OCI-LY1 (cell line): ENCODE results near the gene APOF.
"Not testable (repeated sequence)": the region's sequence is repeated elsewhere in the genome, so short reads cannot be mapped to it uniquely, and the experiment has no call there.

Experiments used
- H2AFZ ChIP-seq: fragments of 200-600 bp; sonication (generic), shearing (Covaris generic); 2 replicates; pipeline ENCODE4 v1.6.0; 2014; ENCODE audit warnings: antibody characterized with exemption, mild to moderate bottlenecking, low read length
- H3F3A ChIP-seq: fragments of 200-600 bp; sonication (generic), shearing (Covaris generic); 2 replicates; pipeline ENCODE4 v1.6.0; 2014; ENCODE audit warnings: mild to moderate bottlenecking, antibody characterized with exemption, low read length, moderate library complexity; ENCODE audit not compliant: insufficient read depth
- H3K27ac ChIP-seq: fragments of 200-600 bp; sonication (generic); 2 replicates; pipeline ENCODE4 v1.5.1; 2014; ENCODE audit warnings: low read length, mixed run types, mild to moderate bottlenecking, low read depth; ENCODE audit not compliant: poor library complexity, severe bottlenecking
- H3K27me3 ChIP-seq: fragments of 200-600 bp; sonication (generic); 2 replicates; pipeline ENCODE4 v1.6.0; 2014; ENCODE audit warnings: antibody characterized with exemption, mild to moderate bottlenecking, low read length, moderate library complexity; ENCODE audit not compliant: insufficient read depth
- H3K36me3 ChIP-seq: fragments of 200-600 bp; sonication (generic); 2 replicates; pipeline ENCODE4 v1.6.1; 2014; ENCODE audit warnings: mild to moderate bottlenecking, antibody characterized with exemption, low read length, moderate library complexity, mixed read lengths; ENCODE audit not compliant: insufficient read depth
- H3K4me1 ChIP-seq: fragments of 200-600 bp; sonication (generic); 2 replicates; pipeline ENCODE4 v1.5.1; 2014; ENCODE audit warnings: mild to moderate bottlenecking, low read length, moderate library complexity; ENCODE audit not compliant: insufficient read depth, severe bottlenecking
- H3K4me2 ChIP-seq: fragments of 200-600 bp; sonication (generic), shearing (Covaris generic); 2 replicates; pipeline ENCODE4 v1.6.1; 2014; ENCODE audit warnings: low read length
- H3K4me3 ChIP-seq: fragments of 200-600 bp; sonication (generic); 2 replicates; pipeline ENCODE4 v1.5.1; 2014; ENCODE audit warnings: low read length, low read depth, mild to moderate bottlenecking, mixed read lengths; ENCODE audit not compliant: poor library complexity, severe bottlenecking
- H3K79me2 ChIP-seq: fragments of 200-600 bp; shearing (Covaris generic); 2 replicates; pipeline ENCODE4 v1.6.1; 2016; ENCODE audit warnings: mixed run types, low read length, mixed read lengths; ENCODE audit not compliant: insufficient read depth
- H3K9ac ChIP-seq: fragments of 200-600 bp; sonication (generic), shearing (Covaris generic); 2 replicates; pipeline ENCODE4 v1.6.1; 2014; ENCODE audit warnings: mild to moderate bottlenecking, low read length, mixed read lengths
- H3K9me2 ChIP-seq: fragments of 200-600 bp; sonication (generic), shearing (Covaris generic); 2 replicates; pipeline ENCODE4 v1.6.1; 2014; ENCODE audit warnings: low read depth, mild to moderate bottlenecking, low read length, mixed read lengths
- H3K9me3 ChIP-seq: fragments of 200-600 bp; shearing (Covaris generic); 2 replicates; pipeline ENCODE4 v1.6.1; 2014; ENCODE audit warnings: low read length, mixed read lengths
- H4K20me1 ChIP-seq: fragments of 200-600 bp; sonication (generic), shearing (Covaris generic); 2 replicates; pipeline ENCODE4 v1.6.0; 2016; ENCODE audit warnings: mild to moderate bottlenecking, low read length; ENCODE audit not compliant: insufficient read depth
- EZH2 ChIP-seq: fragments of 200-600 bp; sonication (generic), shearing (Covaris generic); IDR thresholded peaks from 2 replicates; pipeline ENCODE4 v1.8.0; 2017; ENCODE audit warnings: borderline replicate concordance, mixed run types, mild to moderate bottlenecking, antibody characterized with exemption, low read length, moderate library complexity, mixed read lengths
- TF ChIP-seq, protein P1 (sequence below): fragments of 200-600 bp; sonication (generic), shearing (Covaris generic); IDR thresholded peaks from 2 replicates; pipeline ENCODE4 v1.5.1; 2017; ENCODE audit warnings: mild to moderate bottlenecking, antibody characterized with exemption, low read length, moderate library complexity, mixed read lengths

Gene APOF

DNA sequence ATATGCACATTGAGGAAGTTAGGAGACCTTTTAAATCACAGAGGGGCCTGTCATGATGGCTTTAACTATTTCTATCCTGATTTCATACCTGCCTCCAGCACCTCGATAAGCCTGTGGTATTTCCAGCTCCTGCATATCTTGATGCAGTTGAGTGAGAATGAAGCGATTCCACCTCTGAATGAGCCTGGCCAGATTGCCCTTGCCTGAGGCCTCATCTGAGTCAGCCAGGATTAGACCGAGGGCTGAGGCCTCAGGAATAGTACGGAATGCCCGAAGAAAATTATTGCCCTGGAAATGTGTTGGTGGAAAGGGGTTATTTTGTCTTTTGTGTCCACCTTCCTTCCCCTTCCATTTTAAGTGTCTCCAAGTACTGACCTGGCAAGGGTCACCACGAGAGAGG is 38.5 kb downstream of the APOF start:
- H3K9me2 ChIP-seq: no peaks in the 10 kb centered on the region
- H3K27me3 ChIP-seq: no peaks in the 10 kb centered on the region
- H2AFZ ChIP-seq: no peak overlapping the region
- H4K20me1 ChIP-seq: no peaks in the 10 kb centered on the region
- no peak overlapping the region for H3K27ac ChIP-seq
- no peak overlapping the region for H3K4me3 ChIP-seq
- no peaks in the 10 kb centered on the region for H3F3A ChIP-seq
- TF ChIP-seq, protein P1, sequence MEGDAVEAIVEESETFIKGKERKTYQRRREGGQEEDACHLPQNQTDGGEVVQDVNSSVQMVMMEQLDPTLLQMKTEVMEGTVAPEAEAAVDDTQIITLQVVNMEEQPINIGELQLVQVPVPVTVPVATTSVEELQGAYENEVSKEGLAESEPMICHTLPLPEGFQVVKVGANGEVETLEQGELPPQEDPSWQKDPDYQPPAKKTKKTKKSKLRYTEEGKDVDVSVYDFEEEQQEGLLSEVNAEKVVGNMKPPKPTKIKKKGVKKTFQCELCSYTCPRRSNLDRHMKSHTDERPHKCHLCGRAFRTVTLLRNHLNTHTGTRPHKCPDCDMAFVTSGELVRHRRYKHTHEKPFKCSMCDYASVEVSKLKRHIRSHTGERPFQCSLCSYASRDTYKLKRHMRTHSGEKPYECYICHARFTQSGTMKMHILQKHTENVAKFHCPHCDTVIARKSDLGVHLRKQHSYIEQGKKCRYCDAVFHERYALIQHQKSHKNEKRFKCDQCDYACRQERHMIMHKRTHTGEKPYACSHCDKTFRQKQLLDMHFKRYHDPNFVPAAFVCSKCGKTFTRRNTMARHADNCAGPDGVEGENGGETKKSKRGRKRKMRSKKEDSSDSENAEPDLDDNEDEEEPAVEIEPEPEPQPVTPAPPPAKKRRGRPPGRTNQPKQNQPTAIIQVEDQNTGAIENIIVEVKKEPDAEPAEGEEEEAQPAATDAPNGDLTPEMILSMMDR: no peak
- no peak for TF ChIP-seq EZH2
- no peaks in the 10 kb centered on the region for H3K4me1 ChIP-seq
- no peaks in the 10 kb centered on the region for H3K79me2 ChIP-seq
- no peak overlapping the region for H3K9ac ChIP-seq
- H3K36me3 ChIP-seq: peaks cover 65% of the 10 kb centered on the region
- no peaks in the 10 kb centered on the region for H3K9me3 ChIP-seq
- no peak overlapping the region for H3K4me2 ChIP-seq

DNA sequence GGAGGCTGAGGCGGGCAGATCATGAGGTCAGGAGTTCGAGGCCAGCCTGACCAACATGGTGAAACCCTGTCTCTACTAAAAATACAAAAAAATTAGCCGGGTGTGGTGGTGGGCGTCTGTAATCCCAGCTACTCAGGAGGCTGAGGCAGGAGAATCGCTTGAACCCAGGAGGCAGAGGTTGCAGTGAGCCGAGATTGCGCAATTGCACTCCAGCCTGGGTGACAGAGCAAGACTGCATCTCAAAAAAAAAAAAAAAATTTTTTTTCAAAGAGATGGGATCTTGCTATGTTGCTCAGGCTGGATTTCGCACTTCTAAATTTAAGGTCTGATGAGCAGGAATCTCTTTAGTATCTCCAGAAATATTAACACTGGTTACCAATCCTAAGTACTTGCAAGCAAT is 41.0 kb downstream of the APOF start:
- not testable (repeated sequence) for H3K79me2 ChIP-seq, H3K27ac ChIP-seq, H3K4me3 ChIP-seq, H3K9me3 ChIP-seq, H3F3A ChIP-seq, H3K9me2 ChIP-seq, H3K9ac ChIP-seq, H4K20me1 ChIP-seq, H3K27me3 ChIP-seq, H2AFZ ChIP-seq, H3K4me2 ChIP-seq, H3K4me1 ChIP-seq
- peaks cover 63% of the 10 kb centered on the region for H3K36me3 ChIP-seq

DNA sequence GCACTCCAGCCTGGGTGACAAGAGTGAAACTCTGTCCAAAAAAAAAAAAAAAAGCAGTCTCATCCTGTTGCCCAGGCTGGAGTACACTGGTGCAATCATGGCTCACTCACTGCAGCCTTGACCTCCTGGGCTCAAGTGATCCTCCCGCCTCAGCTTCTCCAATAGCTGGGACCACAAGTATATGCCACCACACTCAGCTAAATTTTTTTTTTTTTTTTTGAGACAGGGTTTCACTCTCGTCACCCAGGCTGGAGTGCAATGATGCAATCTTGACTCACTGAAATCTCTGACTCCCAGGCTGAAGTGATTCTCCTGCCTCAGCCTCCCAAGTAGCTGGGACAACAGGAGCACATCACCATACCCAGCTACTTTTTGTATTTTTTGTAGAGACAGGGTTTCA is 41.6 kb downstream of the APOF start:
- no peaks in the 10 kb centered on the region for H3K9me3 ChIP-seq
- no peak overlapping the region for H3K4me3 ChIP-seq
- TF ChIP-seq, protein P1: no peak
- TF ChIP-seq EZH2: no peak
- H3K9me2 ChIP-seq: no peaks in the 10 kb centered on the region
- H3K9ac ChIP-seq: no peak overlapping the region
- H3K27me3 ChIP-seq: no peaks in the 10 kb centered on the region
- H3K79me2 ChIP-seq: no peaks in the 10 kb centered on the region
- no peak overlapping the region for H2AFZ ChIP-seq
- H3K27ac ChIP-seq: no peak overlapping the region
- H3K4me1 ChIP-seq: peaks cover 8% of the 10 kb centered on the region
- no peaks in the 10 kb centered on the region for H4K20me1 ChIP-seq
- peaks cover 57% of the 10 kb centered on the region for H3K36me3 ChIP-seq
- no peaks in the 10 kb centered on the region for H3F3A ChIP-seq
- no peak overlapping the region for H3K4me2 ChIP-seq

DNA sequence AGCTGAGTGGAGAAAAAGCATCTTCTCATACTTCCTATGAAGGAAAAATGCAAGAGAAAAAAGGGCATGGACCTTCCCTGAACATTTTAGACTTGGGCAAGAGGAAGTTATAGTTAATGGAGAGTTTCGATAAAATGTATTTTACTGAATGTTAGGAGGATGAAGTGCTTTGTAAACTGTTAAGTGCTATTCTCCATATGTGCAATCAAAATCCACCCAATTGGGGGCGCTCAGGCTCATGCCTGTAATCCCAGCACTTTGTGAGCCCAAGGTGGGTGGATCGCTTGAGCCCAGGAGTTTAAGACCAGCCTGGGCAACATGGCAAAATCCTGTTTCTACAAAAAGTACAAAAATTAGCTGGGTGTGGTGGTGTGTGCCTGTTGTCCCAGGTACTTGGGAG is 45.0 kb downstream of the APOF start:
- no peaks in the 10 kb centered on the region for H3F3A ChIP-seq
- peaks cover 4% of the 10 kb centered on the region; the same call in 1 of the 2 replicates for H3K79me2 ChIP-seq
- no peak overlapping the region for H3K4me3 ChIP-seq
- peaks cover 33% of the 10 kb centered on the region; the same call in 1 of the 2 replicates for H3K36me3 ChIP-seq
- H3K27ac ChIP-seq: no peak overlapping the region
- no peaks in the 10 kb centered on the region for H3K9me2 ChIP-seq
- no peaks in the 10 kb centered on the region for H4K20me1 ChIP-seq
- TF ChIP-seq EZH2: no peak
- TF ChIP-seq, protein P1: peak; percentile 40; the same call in 1 of the 2 replicates
- no peak overlapping the region for H3K9ac ChIP-seq
- no peak overlapping the region for H2AFZ ChIP-seq
- H3K27me3 ChIP-seq: no peaks in the 10 kb centered on the region
- H3K4me2 ChIP-seq: no peak overlapping the region
- H3K9me3 ChIP-seq: no peaks in the 10 kb centered on the region
- peaks cover 18% of the 10 kb centered on the region for H3K4me1 ChIP-seq
